Smooth muscle cell of the brain vasculature (primary cell): Measurements from ENCODE around the gene MIB2.
"Not testable (repeated sequence)": the region's sequence is repeated elsewhere in the genome, so short reads cannot be mapped to it uniquely, and the experiment has no call there.

Experiments
- DNase-seq: peaks from one replicate; pipeline ENCODE4 v3.0.0-alpha.2; 2012; ENCODE audit warnings: low read depth, low spot score

The MIB2 gene

DNA sequence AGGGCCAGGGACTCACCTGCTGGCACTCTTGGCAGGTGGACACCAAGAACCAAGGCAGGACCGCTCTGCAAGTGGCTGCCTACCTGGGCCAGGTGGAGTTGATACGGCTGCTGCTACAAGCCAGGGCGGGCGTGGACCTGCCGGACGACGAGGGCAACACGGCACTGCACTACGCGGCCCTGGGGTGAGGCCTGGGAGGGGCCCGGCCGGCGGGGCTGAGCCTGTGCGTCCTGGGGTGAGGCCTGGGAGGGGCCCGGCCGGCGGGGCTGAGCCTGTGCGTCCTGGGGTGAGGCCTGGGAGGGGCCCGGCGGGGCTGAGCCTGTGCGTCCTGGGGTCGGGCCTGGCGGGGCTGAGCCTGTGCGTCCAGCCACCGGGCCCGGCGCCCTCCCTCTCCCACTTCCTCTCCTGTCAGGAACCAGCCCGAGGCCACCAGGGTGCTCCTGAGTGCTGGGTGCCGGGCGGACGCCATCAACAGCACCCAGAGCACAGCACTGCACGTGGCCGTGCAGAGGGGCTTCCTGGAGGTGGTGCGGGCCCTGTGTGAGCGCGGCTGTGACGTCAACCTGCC, 12.0 kb downstream of the MIB2 start:
- DNase-seq: no peak

DNA sequence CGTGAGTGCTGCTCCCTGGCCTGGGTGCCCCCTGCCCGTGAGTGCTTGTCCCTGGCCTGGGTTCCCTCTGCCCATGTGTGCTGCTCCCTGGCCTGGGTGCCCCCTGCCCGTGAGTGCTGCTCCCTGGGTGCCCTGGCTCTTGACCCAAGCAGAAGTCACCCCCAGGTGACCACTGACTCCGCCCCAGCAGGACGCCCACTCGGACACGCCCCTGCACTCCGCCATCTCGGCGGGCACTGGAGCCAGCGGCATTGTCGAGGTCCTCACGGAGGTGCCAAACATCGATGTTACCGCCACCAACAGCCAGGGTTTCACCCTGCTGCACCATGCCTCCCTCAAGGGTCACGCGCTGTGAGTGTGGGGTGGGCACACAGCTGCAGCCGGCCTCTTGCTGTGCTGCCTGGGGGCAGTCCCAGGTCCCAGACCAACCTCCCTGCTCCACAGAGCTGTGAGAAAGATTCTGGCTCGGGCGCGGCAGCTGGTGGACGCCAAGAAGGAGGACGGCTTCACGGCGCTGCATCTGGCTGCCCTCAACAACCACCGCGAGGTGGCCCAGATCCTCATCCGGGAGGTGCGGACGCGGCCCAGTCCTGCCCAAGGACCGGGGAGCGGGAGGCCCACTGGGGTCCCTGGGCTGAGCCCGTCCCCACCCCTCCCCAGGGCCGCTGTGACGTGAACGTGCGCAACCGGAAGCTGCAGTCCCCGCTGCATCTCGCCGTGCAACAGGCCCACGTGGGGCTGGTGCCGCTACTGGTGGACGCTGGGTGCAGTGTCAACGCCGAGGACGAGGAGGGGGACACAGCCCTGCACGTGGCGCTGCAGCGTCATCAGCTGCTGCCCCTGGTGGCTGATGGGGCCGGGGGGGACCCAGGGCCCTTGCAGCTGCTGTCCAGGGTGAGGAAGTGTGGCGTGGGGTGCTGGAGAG, 12.8 kb downstream of the MIB2 start:
- no peak for DNase-seq

GRCh38 chr1:1628754-1629429, 13.6 kb downstream of the MIB2 start:
- DNase-seq: no peak

DNA sequence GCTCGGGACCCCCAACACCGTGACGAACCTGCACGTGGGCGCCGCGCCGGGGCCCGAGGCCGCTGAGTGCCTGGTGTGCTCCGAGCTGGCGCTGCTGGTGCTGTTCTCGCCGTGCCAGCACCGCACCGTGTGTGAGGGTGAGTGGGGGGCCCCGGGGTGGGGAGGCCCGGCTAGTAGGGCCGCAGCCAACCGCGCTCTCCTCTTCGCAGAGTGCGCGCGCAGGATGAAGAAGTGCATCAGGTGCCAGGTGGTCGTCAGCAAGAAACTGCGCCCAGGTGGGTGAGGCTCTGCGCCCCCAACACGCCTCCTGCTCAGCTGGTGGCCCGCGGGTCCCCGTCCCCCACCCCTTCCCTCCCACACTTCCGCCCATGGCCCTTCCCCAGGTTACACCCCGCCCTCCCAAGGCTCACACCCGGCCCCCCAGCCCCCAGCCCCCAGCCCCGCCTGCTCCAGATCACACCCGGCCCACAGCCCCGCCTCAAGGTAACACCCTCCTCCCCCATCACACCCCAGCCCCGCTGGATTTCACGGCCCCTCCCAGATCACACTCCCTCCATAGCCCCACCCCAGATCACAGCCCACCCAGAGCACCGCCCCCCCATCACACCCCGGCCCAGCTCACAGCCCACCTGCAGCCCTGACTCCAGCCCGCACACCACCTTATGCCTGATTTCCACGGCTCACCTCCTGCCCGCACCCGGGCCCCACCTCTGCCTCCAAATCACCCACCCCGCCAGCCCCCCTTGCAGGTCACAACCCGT, 14.3 kb downstream of the MIB2 start:
- DNase-seq: no peak

DNA sequence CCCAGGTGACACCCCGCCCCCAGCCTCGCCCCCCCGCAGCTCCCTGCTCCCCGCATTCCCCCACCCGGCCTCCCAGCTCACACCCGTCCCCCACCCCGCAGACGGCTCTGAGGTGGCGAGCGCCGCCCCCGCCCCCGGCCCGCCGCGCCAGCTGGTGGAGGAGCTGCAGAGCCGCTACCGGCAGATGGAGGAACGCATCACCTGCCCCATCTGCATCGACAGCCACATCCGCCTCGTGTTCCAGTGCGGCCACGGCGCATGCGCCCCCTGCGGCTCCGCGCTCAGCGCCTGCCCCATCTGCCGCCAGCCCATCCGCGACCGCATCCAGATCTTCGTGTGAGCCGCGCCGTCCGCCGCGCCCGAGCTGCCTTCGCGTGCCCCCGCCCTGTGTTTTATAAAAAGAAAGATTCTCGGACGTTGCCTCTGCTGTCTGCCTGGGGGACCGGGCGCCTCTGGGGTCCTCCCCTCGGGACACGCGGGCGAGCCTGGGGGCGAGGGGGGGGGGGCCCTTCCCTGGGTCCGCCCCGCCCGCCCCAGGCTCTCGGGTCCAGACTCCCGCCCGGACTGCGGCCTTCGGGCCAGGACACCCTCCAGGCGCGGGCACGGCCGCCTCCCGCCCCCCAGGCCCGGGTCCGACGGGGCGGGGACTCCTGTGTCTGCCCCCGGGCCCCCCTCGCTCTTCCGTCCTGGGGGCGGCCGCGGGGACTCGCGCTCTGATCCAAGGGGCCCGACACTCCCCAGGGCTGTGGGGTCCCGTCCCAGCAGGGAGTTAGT, 15.1 kb downstream of the MIB2 start:
- DNase-seq: no peak

GRCh38 chr1:1630965-1631781, 15.9 kb downstream of the MIB2 start:
- DNase-seq: no peak

GRCh38 chr1:1631782-1632420, 16.6 kb downstream of the MIB2 start, which contains the start of gene MMP23B:
Gene MMP23B, plus strand, starts transcription at chr1:1632173. Its CDS starts 46 bp downstream, at chr1:1632219.
- no peak for DNase-seq

- DNase-seq: not testable (repeated sequence)
Observed at GRCh38 chr1:1633409-1633808, 18.1 kb downstream of the MIB2 start.

DNA sequence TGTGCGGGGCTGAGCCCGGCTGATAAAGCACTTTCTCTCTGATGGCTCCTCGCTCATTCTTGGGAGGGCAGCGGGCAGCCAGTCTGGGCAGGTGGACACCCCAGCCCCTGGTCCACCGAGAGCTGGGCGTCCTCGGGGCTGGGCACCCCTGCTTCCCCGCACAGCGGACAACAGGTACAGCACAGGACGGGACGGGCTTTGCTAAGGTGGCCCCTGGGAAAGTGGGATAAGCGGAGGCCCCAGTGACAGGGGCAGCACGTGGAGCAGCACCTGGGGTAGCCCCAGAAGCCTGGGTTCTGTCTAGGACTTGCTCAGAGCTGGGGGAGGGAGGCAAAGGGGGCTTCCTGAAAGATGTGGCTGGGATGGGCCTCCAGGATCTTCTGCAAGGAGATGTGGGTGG, 19.3 kb downstream of the MIB2 start:
- DNase-seq: not testable (repeated sequence)

DNA sequence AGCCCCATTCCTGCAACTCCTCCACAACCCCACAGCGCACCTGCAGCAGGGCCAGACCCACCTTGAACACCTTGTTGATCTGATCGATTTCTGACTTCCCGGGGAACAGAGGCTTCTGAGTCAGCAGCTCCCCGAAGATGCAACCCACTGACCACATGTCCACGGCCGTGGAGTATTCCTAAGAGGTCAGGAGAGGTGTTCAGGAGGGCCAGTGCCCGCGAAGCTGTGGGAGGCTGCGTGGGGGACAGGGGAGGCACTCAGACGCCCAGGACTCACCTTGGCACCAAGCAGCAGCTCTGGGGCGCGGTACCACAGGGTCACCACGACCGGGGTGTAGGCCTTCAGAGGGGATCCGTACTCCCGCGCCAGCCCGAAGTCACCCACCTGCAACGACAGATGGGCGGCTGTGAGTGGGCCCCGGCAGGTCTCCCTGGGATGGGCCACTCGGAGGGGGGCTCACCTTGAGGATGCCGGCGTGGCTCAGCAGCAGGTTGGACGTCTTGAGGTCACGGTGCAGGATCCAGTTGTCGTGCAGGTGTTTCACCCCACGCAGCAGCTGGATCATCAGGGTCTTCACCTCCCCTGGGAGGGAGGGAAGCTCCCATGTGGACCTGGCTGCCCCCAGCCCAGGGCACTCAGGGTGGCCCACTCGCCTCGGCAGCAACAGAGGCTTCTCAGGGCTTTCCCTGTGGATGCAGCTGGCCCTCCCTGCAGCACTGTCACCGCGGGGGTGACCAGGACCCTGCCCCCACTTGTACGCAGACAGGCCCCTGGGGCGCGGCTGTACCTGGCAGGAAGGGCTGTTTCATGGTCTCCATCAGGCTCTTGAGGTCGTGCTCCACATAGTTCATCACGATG, 21.6 kb downstream of the MIB2 start:
- not testable (repeated sequence) for DNase-seq

- not testable (repeated sequence) for DNase-seq
Observed at GRCh38 chr1:1637479-1637875, 22.2 kb downstream of the MIB2 start.

GRCh38 chr1:1638528-1638927, 23.2 kb downstream of the MIB2 start:
- DNase-seq: not testable (repeated sequence)

DNA sequence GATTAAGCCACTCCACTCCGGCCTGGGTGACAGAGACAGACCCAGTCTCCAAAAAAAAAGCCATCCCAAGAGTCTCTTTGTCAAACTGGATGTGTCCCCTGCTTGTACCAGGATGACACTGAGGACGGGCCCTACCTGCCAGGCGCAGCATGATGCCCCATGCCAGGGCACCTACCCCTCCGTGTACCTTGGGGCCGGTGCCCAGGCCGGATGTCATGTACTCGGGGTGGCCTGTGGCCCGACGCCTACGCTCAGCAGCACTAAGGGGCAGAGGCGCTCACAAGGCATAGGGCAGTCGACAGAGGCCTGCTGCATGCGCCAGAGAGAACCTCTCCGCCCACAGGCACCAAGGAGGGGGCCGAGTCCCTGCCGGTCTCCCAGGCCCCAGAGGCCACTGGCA, 24.1 kb downstream of the MIB2 start:
- DNase-seq: not testable (repeated sequence)

DNA sequence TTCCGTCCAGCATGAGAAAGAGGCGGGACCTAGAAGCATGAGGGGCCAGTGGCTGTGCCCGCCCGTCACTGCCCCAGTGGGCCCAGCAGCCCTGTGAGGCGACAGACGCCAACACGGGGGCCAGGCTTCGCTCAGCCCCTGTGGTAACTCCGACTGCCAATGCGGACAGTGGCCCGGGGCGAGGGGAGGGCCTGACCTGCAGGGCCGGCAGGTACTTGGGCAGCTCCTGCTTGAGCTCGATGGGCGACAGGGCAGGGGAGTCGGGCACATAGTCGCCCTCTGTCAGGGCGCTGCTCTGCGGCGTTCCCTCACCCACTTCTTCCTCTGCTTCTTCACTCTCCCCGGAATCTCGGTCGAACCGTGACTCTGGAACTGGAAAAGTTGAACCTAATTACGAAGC, 24.8 kb downstream of the MIB2 start:
- DNase-seq: not testable (repeated sequence)

DNA sequence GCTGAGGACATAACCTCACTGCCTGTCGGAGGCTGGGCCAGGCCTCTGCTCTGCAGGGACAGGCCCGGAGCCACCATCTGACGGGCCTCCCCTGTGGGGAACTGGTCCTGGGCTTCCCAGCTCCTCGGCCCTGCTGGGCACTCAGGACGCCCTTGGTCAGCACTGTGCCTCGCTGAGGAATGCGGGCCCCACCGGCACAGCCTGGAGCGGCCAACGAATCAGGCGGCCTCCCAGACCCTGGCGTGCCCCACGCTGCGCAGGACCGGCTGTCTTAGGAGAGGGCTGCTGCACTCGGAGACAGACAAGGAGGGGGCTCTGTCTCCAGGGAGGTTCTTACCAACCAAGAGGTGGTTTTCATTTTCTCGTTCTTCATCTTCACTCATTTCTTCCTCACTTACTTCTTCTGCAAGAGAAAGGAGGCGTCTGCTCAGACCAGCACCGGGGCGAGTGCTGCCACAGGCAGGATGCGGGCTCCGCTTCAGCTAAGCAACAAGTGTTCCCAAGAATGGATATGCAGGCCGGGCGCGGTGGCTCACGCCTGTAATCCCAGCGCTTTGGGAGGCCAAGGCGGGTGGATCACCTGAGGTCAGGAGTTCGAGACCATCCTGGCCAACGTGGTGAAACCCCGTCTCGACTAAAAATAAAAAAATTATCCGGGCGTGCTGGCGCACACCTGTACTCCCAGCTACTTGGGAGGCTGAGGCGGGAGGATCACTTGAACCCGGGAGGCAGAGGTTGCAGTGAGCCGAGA, 25.6 kb downstream of the MIB2 start:
- not testable (repeated sequence) for DNase-seq

DNA sequence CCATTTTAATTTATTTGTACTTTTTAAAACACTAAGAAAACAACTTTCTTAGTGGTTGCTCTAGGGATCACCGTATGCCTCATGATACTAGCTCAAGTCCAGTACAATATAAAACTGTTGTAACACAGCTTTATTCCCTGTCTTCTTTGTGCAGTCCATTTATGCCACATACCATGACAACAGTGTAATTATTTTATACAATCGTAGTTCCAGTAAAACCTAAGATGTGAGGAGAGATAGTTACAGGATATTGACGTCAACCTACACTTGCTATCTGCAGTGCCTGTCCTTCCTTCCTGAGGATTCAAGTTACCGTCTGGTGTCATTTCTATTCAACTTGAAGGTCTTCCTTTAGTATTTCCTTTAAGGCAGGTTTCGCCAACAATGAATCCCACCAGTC, 31.0 kb downstream of the MIB2 start:
- not testable (repeated sequence) for DNase-seq

- DNase-seq: not testable (repeated sequence)
Observed at GRCh38 chr1:1647567-1648241, 32.4 kb downstream of the MIB2 start.
